ENCODE measurements around the gene DAND5.

Gene DAND5

DNA sequence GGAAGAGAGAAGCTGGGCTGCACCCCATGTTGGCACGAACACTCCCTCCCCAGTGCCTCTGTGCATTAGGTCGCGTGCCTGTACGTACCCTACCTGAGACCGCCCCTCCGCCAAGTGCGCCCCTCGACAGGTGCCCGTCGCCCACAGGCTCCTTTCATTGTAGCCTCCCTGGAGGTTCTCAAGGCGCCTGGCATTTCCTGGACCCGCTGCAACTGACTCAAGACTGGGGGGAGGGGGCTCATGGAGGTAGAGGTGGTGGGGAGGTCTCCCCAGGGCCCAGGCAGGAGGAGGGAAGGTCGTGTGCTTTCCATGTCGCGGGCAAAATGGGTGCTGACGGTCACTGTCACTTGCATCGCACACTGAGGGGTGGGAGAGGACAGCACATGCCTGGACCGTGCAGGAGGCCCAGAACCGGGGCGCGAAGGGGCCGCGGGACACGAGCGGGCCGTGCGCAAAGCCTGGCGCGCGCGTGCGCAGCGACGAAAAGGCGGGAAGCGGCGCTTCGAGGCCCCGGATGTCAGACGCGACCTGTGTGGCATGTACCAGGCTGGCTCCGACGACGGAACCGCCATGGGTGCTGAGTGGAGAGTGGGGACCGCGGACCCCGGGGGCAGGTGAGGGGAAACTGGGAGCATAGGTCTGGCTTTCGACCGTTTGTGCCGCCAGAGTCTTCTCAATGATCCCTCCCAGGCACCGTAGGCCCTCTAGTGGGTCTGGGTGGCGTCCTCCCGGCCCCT lies 42.4 kb downstream of the DAND5 start:
- DNase-seq: no peak

- no peak for DNase-seq
These were observed 43.0 kb downstream of the DAND5 start for GRCh38 chr19:13012390-13012689.

DNA sequence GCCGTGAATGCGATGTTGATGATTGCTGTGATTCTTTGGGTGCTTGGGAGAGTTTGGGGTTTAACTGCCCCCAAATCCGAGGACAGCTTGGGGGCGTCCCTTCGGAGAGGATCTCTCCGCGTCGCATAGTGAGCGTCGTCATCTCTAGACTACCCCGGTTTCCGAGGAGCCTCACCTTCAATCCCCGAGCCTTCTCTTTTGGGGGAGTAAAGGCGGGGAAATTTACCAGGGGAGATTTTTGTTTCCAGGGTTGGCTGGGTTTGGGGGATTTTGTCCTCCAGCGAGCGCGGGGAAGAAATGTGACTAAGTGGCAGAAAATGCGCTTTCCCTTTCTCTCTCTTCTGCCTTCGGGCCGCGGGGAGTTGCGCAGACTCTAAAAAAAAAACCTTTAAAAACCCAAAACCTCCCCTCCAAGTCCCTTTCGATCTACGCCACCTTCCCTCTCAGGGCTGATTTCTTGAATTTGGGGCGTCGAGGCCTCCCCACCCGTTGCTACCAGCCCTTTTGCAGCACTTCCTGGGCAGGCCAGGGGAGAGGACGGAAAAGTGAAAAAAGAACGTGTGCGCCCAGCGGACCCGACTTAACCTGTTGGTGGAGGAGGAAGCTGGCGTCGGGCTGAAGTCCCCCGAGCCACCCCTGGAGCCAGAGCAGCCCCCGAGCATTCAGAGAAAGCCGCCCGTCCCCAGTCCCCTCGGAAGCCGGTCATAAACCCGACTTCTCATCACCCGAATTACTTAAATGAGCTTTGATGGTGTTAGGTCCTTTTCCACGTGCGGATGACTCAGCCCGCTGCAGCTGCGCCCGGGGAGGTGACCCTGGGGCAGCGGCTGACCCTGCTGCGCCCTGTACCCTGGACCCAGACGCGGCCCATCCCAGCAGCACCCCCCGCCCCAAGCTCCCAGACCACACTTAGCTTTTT lies 43.6 kb downstream of the DAND5 start:
- DNase-seq: peak; percentile 33 to 50

DNA sequence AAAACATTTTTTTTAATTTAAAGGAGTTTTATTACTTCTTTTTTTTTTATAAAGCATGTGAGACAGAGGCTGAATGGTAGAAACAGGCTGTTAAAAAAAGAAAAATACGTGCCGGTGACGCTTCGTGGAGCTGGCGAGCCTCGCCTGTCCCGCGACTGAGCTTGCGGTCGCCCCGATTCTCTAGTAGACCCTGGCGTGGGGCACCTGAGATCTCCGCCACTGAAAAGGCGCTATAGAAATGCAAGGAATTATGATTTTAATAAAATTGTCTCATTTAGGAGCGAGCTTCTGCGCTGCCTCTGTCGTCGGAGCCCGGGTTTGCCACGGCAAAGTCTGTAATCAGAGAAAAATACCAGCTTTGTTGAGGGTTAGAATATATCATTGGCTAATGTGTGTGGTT lies 44.3 kb downstream of the DAND5 start:
- no peak for DNase-seq

- peak; percentile 29 to 46 for DNase-seq
These were observed 44.9 kb downstream of the DAND5 start for GRCh38 chr19:13014101-13014920.

DNA sequence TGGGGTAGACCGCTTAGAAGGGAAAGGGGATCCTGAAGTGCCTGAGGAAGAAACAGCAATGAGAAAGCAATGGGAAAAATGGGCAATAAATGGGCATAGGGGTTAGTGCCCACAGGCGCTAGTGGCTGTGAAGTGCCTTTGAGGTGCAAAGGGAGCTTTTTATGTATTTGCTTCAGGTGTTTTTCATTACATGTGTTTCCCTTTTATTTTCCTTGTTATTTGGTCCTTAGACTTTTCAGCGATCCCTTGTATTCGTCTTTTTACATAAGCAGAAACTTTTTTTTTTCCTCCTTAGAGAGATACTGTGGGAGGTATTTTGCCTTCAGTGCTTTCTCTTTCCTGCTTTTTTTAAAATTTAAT lies 45.5 kb downstream of the DAND5 start:
- no peak for DNase-seq

DNA sequence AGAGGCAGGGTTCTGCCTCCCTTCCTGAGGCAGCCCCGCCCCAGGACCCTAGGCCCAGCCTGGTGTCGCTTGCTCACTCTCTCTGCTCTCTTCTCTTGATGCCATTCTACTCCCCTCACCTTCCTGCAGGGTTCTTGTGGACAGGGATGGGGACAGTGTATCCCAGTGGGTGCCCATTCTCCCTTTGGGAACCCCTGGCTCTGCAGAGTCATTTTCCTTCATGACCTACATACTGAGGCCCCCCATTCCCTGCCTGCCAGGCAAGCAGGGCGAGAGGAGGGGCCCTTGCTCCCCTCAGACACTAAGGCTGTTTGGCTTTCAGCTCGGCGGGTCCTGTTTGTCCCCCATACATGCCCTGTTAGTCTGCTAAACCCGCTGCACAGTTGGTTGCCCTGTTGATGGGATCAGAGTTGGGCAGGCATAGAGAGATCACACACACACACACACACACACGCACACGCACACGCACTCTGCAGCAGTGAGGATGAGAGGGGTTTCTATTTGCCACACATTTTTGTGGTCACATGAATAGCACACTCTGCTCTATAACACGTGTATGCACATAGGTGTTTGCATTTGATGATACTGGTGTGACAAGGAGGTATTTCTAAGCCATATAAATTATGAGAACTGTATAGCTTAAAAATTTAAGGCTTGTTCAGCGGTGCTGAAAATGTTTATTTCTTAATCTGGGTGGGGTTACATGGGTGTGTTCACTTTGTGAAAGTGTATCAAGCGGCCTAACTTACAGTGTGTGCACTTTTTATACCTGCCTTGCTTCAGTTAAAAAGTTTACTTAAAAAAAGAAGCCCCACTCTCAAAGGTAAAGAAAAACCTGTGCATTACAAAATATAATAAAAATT lies 46.2 kb downstream of the DAND5 start:
- no peak for DNase-seq

DNA sequence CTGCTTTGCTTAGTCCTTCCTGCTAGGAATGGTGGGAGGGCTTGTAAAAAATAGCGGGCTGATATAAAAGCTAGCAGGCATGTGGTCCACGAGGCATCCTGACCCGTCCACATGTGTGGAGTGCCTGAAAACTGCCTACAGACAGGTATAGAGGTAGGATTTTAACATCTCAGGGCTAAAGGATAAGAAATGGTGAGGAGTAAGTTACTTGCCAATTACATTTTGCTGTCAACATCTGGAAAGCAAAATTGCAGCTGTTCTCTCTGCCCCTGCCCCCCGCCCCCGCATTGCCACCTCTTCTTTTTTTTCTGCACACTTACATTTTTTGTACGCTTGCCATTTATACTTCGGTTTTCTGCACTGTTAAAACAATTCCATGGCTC lies 46.9 kb downstream of the DAND5 start:
- DNase-seq: no peak

DNA sequence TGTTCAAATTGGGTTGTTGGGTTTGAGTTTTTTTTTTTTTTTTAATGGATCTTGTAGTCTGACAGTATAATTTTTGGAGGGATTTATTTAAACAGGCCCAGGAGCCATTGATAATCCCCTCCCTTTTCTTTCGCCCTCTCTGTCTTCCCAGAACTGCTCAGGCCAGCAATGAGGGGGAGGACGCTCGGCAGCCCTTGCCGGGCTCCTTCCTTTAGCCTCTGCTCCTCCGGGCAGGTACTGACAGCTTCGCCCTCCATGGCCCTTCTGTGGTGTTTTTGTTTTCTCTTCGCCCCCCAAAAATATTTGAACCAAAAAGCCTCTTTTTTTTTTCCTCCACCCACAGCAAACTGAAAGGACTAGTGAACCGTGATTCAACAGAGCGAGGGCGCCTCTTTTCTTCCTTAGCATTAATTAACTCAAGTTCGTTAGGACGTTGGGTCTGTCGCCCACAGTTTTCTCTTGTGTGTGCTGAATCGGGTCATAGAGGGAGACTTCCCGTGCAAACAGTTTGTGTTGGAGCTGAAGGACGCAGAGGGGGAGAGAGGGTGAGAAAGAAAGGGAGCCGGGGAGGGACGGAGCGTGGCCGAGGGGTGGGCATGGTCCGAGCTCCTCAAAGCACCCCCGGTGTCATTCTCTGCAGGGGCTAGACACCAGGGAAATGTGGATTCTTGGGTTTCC lies 47.4 kb downstream of the DAND5 start:
- no peak for DNase-seq

DNA sequence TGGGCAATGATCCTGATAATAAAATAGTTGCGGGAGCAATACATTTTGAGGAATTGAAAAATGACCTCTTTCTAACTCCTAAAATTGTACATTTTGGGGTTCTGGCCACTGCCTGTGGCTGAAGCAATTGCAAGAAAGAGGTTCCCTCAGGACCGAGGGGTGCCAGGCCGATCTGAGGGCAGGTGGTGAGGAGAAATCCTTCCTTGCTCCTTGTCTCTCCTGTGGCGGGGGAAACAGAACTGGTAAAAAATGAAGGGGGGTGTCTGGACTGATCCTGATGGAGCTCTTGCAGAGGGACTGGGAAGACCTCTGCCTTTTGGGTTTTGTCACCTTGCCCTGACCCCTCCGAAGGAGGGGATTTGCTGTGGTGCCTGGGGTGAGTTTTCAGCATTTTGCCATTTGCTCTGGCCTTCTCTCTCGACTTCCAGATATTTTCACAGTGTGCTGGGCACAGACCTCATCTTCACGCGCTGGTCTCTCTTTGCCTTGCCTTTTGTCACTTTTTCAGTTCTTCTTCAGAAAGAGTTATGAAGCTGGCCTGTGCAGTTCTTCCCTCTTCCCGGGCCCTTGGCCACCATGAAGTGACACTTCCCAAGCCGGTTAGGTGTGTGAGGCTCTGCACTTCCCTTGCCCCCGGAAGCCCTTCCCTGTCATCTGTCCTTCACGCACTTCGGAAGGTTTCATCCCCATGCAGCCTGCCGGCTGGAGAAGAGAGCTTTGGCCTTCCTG lies 48.1 kb downstream of the DAND5 start:
- no peak for DNase-seq

GRCh38 chr19:13018035-13018914 lies 48.9 kb downstream of the DAND5 start:
- no peak for DNase-seq

DNA sequence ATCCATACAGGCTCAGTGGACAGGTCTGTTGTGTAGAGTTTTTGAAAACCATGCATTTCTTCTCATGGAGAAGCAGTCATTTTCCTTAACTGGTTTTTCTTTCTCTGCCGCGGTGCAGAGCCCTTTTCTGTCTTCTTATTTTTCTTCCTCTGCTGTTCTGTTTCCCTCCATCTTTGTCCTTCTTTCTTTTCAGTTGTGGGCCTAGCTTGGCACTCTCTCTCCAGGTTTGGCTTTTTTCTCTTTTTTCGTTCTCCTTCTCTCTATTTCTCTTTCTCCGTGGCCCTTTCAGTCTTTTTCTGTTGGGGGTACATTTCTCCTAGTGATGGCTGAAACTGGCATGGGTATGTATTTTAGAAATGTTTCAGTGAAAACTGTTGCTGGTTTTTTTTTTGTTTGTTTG lies 50.0 kb downstream of the DAND5 start:
- no peak for DNase-seq

DNA sequence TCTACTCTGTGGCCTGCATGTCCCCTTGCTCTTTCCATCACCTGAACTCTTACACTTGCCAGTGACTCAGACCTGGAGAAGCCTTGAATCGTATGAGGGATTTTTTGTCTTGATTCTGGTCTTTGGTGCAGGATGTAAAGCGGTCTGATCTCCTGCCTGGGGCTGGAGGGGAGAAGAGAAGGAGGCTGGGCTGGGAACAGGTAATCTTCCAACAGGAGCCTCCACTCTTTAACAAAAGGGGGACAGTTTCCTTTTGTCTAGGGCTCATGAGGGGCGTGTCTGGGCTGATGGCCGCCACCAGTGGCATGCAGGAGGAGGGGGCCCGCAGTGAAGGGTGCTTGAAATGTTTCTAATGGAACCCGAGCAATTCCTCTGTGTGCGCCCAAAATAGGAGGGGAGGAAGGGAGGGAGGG lies 50.6 kb downstream of the DAND5 start:
- no peak for DNase-seq

- peak in 1 of 2 donors; percentile 43 for DNase-seq
These were observed 52.9 kb downstream of the DAND5 start for GRCh38 chr19:13022111-13022858.

DNA sequence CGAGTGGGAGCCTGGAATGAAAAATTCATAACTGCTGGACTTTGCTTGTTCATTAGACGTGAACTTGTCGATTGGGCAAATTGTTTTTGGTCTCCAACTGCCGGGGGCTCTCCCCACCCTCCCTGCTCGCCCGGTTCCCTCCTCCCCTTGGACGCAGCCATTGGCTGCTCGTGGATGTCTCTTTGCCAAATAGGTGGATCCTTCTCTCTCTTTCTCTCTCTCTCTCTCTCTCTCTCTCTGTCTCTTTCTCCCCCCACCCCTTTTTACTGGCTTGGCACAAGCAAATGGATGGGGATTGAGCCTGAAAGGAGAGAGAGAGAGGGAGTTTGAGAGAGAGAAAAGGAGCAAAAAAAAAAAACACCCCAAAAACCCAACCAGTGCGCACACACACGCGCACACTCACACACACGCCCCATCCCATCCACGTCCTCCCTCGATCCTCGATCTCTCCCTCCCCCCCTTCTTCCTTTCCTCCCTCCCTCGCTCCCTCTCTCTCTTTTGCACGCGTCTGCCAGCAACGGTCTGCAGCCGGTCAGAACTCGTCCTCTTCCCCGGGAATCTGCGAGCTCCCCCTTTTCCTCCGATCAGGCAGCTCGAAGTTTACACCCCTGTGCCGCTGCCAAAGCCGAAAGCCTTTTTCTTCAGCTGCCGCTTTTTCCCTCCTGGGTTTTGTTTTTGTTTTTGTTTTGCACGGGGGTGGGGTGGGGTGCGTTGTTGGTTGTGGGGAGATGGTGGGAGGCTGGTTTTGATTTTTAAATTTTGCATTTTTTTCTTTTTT lies 53.7 kb downstream of the DAND5 start:
- peak; percentile 40 to 42 for DNase-seq

- DNase-seq: no peak
These were observed 54.3 kb downstream of the DAND5 start for GRCh38 chr19:13023656-13024055.
